HepG2 (cell line): Measurements from ENCODE around the gene GDPD4. TPM values are rescaled to one million over a fixed set of nuclear protein-coding genes. Genes with fewer than 3 reads are reported as not detected.

ENCODE experiments used
- BRD4 ChIP-seq: sonication (generic); formaldehyde crosslinking; IDR thresholded peaks from 2 replicates; pipeline ENCODE4 v1.4.0; 2020; ENCODE audit warnings: missing genetic modification reagents
- CCAR2 ChIP-seq: fragments of 200-400 bp; formaldehyde crosslinking; optimal IDR thresholded peaks from 2 replicates; pipeline ENCODE3; 2018; ENCODE audit warnings: low read depth, mild to moderate bottlenecking, low read length, moderate library complexity
- CHD4 ChIP-seq: fragments of 200-600 bp; sonication (generic); IDR thresholded peaks from 2 replicates; pipeline ENCODE4 v1.7.0; 2017; ENCODE audit warnings: mild to moderate bottlenecking, low read length, borderline replicate concordance
- ELK4 ChIP-seq: sonication (generic); formaldehyde crosslinking; IDR thresholded peaks from 2 replicates; pipeline ENCODE4 v1.9.0; 2021; ENCODE audit warnings: missing genetic modification reagents, borderline replicate concordance
- FOXA1 ChIP-seq, 2 experiments: fragments of 450-650 bp in 1 of 2; sonication (generic) in 1 of 2; formaldehyde crosslinking in 1 of 2; IDR thresholded peaks; 2 replicates each; pipeline versions ENCODE4 v1.4.0 to v1.6.1; 2016 to 2020; ENCODE audit warnings: missing genetic modification reagents in 1 of 2
- NR2F1 ChIP-seq, 2 experiments: fragments of 450-650 bp in 1 of 2; formaldehyde crosslinking in 1 of 2; IDR thresholded peaks; 2 replicates each; pipeline versions ENCODE4 v1.5.0 to v1.6.1; 2016 to 2020; ENCODE audit warnings: mild to moderate bottlenecking in 1 of 2, missing compliant biosample characterization in 1 of 2, missing genetic modification reagents in 1 of 2, moderate library complexity in 1 of 2
- SAP130 ChIP-seq: IDR thresholded peaks from 2 replicates; pipeline ENCODE4 v1.6.1; 2016; ENCODE audit warnings: low read depth
- THRA ChIP-seq: sonication (generic); formaldehyde crosslinking; IDR thresholded peaks from 2 replicates; pipeline ENCODE4 v1.4.0; 2020; ENCODE audit warnings: missing genetic modification reagents, borderline replicate concordance
- USF2 ChIP-seq, 2 experiments: sonication (generic) in 1 of 2; formaldehyde crosslinking in 1 of 2; IDR thresholded peaks; 2 replicates each; pipeline versions ENCODE4 v1.5.1 to v1.6.1; 2011 to 2020; ENCODE audit warnings: borderline replicate concordance in 1 of 2, low read depth in 1 of 2, low read length in 1 of 2, mild to moderate bottlenecking in 1 of 2, missing genetic modification reagents in 1 of 2, moderate library complexity in 1 of 2
- WIZ ChIP-seq: sonication (generic); formaldehyde crosslinking; IDR thresholded peaks from 2 replicates; pipeline ENCODE4 v1.5.1; 2020; ENCODE audit warnings: mild to moderate bottlenecking, missing genetic modification reagents
- YEATS4 ChIP-seq: sonication (generic); formaldehyde crosslinking; IDR thresholded peaks from 2 replicates; pipeline ENCODE4 v1.4.0; 2020; ENCODE audit warnings: missing genetic modification reagents, borderline replicate concordance
- ZNF12 ChIP-seq: sonication (generic); formaldehyde crosslinking; IDR thresholded peaks from 2 replicates; pipeline ENCODE4 v1.5.0; 2020; ENCODE audit warnings: missing genetic modification reagents
- ZNF326 ChIP-seq: sonication (generic); formaldehyde crosslinking; IDR thresholded peaks from 2 replicates; pipeline ENCODE4 v1.4.0; 2020; ENCODE audit warnings: missing genetic modification reagents, borderline replicate concordance
- ZNF431 ChIP-seq: sonication (generic); formaldehyde crosslinking; IDR thresholded peaks from 2 replicates; pipeline ENCODE4 v1.9.0; 2022; ENCODE audit warnings: missing genetic modification reagents, low read depth, mild to moderate bottlenecking, borderline replicate concordance
- ZNF577 ChIP-seq: sonication (generic); formaldehyde crosslinking; IDR thresholded peaks from 2 replicates; pipeline ENCODE4 v1.4.0; 2020; ENCODE audit warnings: mild to moderate bottlenecking, low read depth, missing genetic modification reagents, borderline replicate concordance
- ZNF644 ChIP-seq: IDR thresholded peaks from 2 replicates; pipeline ENCODE4 v1.6.1; 2016; ENCODE audit warnings: low read depth
- polyA plus RNA-seq, 8 experiments: library from polyadenylated mRNA; depleted of rRNA in 3 of 8; stranded (reverse) in 7 of 8; unstranded in 1 of 8; fragments of >200 nt; fragmentation: Illumina TruSeq in 4 of 8; extraction: Trizol in 4 of 8; gene quantifications; 2 replicates each; pipeline versions ENCODE4 v1.2.1 to v1.2.3, GENCODE V29; 2011 to 2016; ENCODE audit warnings: low read depth in 4 of 8, missing spikeins in 1 of 8, mixed read lengths in 1 of 8; ENCODE audit not compliant: insufficient read depth in 1 of 8
- total RNA-seq, 5 experiments: library from RNA; depleted of rRNA; stranded (reverse); fragments of >200 nt; fragmentation: Illumina TruSeq; extraction: Trizol; gene quantifications; 2 replicates each; pipeline ENCODE4 v1.2.3, GENCODE V29; 2016; ENCODE audit warnings: low read depth in 1 of 5
- TF ChIP-seq, protein P1 (sequence below): sonication (generic); formaldehyde crosslinking; IDR thresholded peaks from 2 replicates; pipeline ENCODE4 v1.5.0; 2020; ENCODE audit warnings: missing genetic modification reagents
- TF ChIP-seq, protein P2 (sequence below): sonication (generic); formaldehyde crosslinking; IDR thresholded peaks from 2 replicates; pipeline ENCODE4 v1.4.0; 2020; ENCODE audit warnings: low read depth, mild to moderate bottlenecking, missing genetic modification reagents
- TF ChIP-seq, protein P3 (sequence below): sonication (generic); formaldehyde crosslinking; IDR thresholded peaks from 2 replicates; pipeline ENCODE4 v1.4.0; 2020; ENCODE audit warnings: mild to moderate bottlenecking, missing genetic modification reagents
- TF ChIP-seq, protein P4 (sequence below): sonication (generic); formaldehyde crosslinking; IDR thresholded peaks from 2 replicates; pipeline ENCODE4 v1.5.0; 2020; ENCODE audit warnings: missing genetic modification reagents

Gene GDPD4
- total and polyA plus RNA-seq, 2 of the 13 experiments (the other 11 are each of a cell fraction or from before 2014, with no cell fraction given) = not detected

GRCh38 chr11:77252555-77253270 is 48.8 kb downstream of the GDPD4 start (continued):
- peak; percentile 90 for TF ChIP-seq ZNF644 (CRISPR knock-in tag)
- TF ChIP-seq BRD4 (CRISPR knock-in tag) = no peak
- no peak for TF ChIP-seq THRA
- TF ChIP-seq, protein P1, sequence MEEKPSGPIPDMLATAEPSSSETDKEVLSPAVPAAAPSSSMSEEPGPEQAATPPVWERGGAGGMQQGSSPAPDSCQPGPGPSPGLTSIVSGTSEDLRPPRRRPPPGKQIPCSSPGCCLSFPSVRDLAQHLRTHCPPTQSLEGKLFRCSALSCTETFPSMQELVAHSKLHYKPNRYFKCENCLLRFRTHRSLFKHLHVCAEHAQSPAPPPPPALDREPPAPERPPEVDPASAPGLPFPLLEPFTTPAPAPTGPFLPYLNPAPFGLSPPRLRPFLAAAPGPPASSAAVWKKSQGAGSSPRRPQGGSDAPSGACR = no peak
- TF ChIP-seq CHD4 = no peak
- no peak for TF ChIP-seq ELK4 (CRISPR knock-in tag)
- TF ChIP-seq CCAR2 = no peak
- TF ChIP-seq ZNF431 (CRISPR knock-in tag) = no peak
- peak; percentile 88; the same call in 1 of the 2 replicates for TF ChIP-seq WIZ (CRISPR knock-in tag)
- TF ChIP-seq ZNF326 = no peak
- TF ChIP-seq SAP130 (CRISPR knock-in tag) = peak; percentile 33; the same call in 1 of the 2 replicates
- TF ChIP-seq NR2F1 (CRISPR knock-in tag; IDR thresholded peaks at IDR 0.05) = no peak
- TF ChIP-seq YEATS4 = no peak
- no peak for TF ChIP-seq FOXA1 (IDR thresholded peaks at IDR 0.05)
- peak; percentile 45; the same call in 1 of the 2 replicates for TF ChIP-seq FOXA1 (CRISPR knock-in tag; IDR thresholded peaks at IDR 0.05)
- no peak for TF ChIP-seq USF2 (IDR thresholded peaks at IDR 0.05; ENCODE audit: low read depth, low read length)
- TF ChIP-seq USF2 (CRISPR knock-in tag; IDR thresholded peaks at IDR 0.05; ENCODE audit: borderline replicate concordance) = no peak
- no peak for TF ChIP-seq ZNF12 (CRISPR knock-in tag)
- TF ChIP-seq, protein P2, sequence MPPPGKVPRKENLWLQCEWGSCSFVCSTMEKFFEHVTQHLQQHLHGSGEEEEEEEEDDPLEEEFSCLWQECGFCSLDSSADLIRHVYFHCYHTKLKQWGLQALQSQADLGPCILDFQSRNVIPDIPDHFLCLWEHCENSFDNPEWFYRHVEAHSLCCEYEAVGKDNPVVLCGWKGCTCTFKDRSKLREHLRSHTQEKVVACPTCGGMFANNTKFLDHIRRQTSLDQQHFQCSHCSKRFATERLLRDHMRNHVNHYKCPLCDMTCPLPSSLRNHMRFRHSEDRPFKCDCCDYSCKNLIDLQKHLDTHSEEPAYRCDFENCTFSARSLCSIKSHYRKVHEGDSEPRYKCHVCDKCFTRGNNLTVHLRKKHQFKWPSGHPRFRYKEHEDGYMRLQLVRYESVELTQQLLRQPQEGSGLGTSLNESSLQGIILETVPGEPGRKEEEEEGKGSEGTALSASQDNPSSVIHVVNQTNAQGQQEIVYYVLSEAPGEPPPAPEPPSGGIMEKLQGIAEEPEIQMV (CRISPR knock-in tag) = no peak
- TF ChIP-seq, protein P3, sequence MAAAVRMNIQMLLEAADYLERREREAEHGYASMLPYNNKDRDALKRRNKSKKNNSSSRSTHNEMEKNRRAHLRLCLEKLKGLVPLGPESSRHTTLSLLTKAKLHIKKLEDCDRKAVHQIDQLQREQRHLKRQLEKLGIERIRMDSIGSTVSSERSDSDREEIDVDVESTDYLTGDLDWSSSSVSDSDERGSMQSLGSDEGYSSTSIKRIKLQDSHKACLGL (CRISPR knock-in tag) = no peak
- TF ChIP-seq, protein P4, sequence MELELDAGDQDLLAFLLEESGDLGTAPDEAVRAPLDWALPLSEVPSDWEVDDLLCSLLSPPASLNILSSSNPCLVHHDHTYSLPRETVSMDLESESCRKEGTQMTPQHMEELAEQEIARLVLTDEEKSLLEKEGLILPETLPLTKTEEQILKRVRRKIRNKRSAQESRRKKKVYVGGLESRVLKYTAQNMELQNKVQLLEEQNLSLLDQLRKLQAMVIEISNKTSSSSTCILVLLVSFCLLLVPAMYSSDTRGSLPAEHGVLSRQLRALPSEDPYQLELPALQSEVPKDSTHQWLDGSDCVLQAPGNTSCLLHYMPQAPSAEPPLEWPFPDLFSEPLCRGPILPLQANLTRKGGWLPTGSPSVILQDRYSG (CRISPR knock-in tag) = no peak
- no peak for TF ChIP-seq ZNF577
